HG02610 (cell line): Measurements from ENCODE around the gene ITGA2.

Source experiments
- ATAC-seq: cut with Tn5 transposase; IDR thresholded peaks from one replicate; pipeline ENCODE4 v1.9.1; 2021; ENCODE audit warnings: mild to moderate bottlenecking, moderate library complexity; ENCODE audit not compliant: unreplicated experiment

The ITGA2 gene

GRCh38 chr5:53133020-53133419, 143.9 kb downstream of the ITGA2 start:
- no peak for ATAC-seq
